GM12864 (cell line): ENCODE results near the gene IRX1.

Source experiments
- DNase-seq: peaks from one replicate; pipeline ENCODE4 v3.0.0-alpha.2; 2011; ENCODE audit warnings: low read depth
- H3K4me3 ChIP-seq: 2 replicates; pipeline ENCODE4 v1.5.1; 2011; ENCODE audit warnings: mild to moderate bottlenecking, low read depth, low read length, control low read depth
- CTCF ChIP-seq: IDR thresholded peaks from 2 replicates; pipeline ENCODE4 v1.5.1; 2011; ENCODE audit warnings: low read depth, mild to moderate bottlenecking, moderate library complexity, low read length, control low read depth, inconsistent platforms; ENCODE audit errors: missing control alignments

IRX1 gene

GRCh38 chr5:3609120-3609681, 13.6 kb downstream of the IRX1 start:
- no peak for TF ChIP-seq CTCF
- H3K4me3 ChIP-seq = no peak overlapping the region
- DNase-seq = no peak

- TF ChIP-seq CTCF = no peak
- no peak for DNase-seq
- no peak overlapping the region for H3K4me3 ChIP-seq
These were observed 17.0 kb downstream of the IRX1 start for GRCh38 chr5:3612591-3613042.

- DNase-seq = no peak
- TF ChIP-seq CTCF = no peak
- H3K4me3 ChIP-seq = no peak overlapping the region
These were observed 18.1 kb downstream of the IRX1 start for GRCh38 chr5:3613726-3614125.

GRCh38 chr5:3615217-3615616, 19.6 kb downstream of the IRX1 start:
- no peak for TF ChIP-seq CTCF
- DNase-seq = no peak
- H3K4me3 ChIP-seq = no peak overlapping the region

GRCh38 chr5:3615829-3616228, 20.2 kb downstream of the IRX1 start:
- no peak overlapping the region for H3K4me3 ChIP-seq
- no peak for TF ChIP-seq CTCF
- DNase-seq = no peak

- no peak for TF ChIP-seq CTCF
- H3K4me3 ChIP-seq = no peak overlapping the region
These were observed 23.9 kb downstream of the IRX1 start for GRCh38 chr5:3619579-3619978.

GRCh38 chr5:3622961-3623360, 27.3 kb downstream of the IRX1 start:
- no peak for DNase-seq
- TF ChIP-seq CTCF = no peak
- H3K4me3 ChIP-seq = no peak overlapping the region

More at GRCh38 chr5:3619579-3619978, 23.9 kb downstream of the IRX1 start:
- no peak for DNase-seq
